Activated CD4-positive, CD25-positive, alpha-beta regulatory T cell (primary cell): Measurements from ENCODE around the gene RCAN3.
"Not testable (repeated sequence)": the region's sequence is repeated elsewhere in the genome, so short reads cannot be mapped to it uniquely, and the experiment has no call there.

Experiments
- DNase-seq, 4 experiments: peaks; one replicate each; lab custom pipeline; 2025; lab: John Stamatoyannopoulos, UW

RCAN3 gene

DNA sequence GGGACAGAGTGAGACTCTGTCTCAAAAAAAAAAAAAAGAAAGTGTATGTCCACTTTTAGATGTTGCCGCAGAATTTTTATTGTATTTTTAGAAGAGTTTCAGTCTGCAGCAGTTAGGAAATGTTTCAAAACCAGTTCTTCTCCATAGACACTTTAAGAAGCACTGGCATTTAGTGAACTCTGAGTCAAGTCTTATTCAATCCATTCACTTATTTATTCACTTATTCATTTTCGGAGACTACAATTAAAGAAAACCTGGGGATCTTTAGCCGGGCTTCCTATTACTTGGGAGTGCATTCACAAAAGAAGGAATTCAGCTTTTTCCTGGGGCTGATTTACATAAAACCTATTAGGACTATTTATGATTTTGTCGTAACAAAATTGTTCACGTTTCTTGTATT is 12.3 kb downstream of the RCAN3 start:
- DNase-seq: no peak

DNA sequence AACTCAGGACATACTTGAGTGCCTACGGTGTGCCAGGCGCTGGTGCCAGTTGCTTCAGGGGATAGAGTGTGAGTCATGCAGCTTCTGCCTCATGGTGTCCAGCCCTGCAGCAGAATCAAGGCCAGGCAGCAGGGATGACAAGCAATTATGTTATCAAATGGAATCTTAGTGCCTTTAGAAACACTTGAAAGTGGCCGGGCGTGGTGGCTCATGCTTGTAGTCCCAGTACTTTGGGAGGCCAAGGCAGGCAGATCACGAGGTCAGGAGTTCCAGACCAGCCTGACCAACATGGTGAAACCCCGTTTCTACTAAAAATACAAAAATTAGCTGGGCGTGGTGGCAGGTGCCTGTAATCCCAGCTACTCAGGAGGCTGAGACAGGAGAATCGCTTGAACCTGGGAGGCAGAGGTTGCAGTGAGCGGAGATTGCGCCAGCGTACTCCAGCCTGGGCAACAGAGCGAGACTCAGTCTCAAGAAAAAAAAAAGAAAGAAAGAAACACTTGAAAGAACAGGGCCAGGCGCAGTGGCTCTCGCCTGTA is 13.1 kb downstream of the RCAN3 start:
- DNase-seq: not testable (repeated sequence)

DNA sequence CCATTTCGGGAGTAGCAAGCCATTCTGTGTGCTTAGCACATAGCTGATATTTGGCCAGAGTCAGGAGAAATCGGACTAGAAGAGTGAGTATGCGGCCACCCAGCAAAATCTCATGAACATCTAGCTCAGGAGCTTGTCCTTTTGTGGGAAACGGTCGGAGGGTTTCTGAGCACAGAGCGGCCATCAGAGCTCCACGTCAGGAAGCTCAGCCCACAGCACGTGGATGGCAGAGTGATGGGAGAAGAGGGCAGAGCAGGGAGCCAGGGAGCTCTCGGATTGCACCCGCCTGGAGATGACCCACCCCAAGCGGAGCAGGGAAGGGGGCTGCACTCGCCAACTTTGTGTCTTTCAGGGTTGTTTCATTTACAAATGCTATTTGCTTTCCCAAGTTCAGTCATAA is 13.9 kb downstream of the RCAN3 start:
- no peak for DNase-seq

- DNase-seq: no peak
These were observed 15.3 kb downstream of the RCAN3 start for GRCh38 chr1:24517898-24518297.

DNA sequence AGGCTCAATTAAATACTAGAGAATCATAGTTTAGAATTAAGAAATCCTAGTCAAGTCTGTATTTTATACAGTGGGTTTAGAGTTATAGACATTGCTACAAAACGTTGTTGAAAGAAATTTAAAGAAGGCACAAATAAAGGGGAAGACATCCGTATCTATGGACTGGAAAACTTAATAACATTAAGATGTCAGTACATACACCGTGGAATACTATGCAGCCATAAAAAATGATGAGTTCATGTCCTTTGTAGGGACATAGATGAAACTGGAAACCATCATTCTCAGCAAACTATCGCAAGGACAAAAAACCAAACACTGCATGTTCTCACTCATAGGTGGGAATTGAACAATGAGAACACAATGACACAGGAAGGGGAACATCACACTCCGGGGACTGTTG is 17.6 kb downstream of the RCAN3 start:
- not testable (repeated sequence) for DNase-seq

GRCh38 chr1:24525606-24526005 is 23.0 kb downstream of the RCAN3 start:
- no peak for DNase-seq

DNA sequence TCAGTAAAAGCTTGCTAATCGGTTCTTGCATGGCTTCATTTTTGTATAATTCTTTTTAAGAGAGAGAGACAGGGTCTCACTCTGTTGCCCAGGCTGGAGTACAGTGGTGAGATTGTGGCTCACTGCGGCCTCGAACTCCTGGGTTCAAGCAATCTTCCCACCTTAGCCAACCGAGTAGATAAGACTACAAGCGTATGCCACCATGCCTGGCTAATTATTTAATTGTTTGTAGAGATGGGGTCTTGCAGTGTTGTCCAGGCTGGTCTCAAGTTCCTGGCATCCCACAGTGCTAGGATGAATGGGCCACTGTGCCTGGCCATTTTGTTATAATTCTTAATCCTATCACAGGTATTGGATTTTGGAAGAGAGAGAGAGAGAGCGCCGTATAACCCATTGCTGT is 23.4 kb downstream of the RCAN3 start:
- no peak for DNase-seq

GRCh38 chr1:24526940-24527542 is 24.4 kb downstream of the RCAN3 start:
- no peak for DNase-seq

- no peak for DNase-seq
These were observed 26.1 kb downstream of the RCAN3 start for GRCh38 chr1:24528744-24529143.

- not testable (repeated sequence) for DNase-seq
These were observed 26.7 kb downstream of the RCAN3 start for GRCh38 chr1:24529292-24529691.

GRCh38 chr1:24535021-24535424 is 32.4 kb downstream of the RCAN3 start:
- DNase-seq: peak; percentile 22 to 45 (median 40)

- DNase-seq: no peak
These were observed 33.1 kb downstream of the RCAN3 start for GRCh38 chr1:24535778-24536177.

DNA sequence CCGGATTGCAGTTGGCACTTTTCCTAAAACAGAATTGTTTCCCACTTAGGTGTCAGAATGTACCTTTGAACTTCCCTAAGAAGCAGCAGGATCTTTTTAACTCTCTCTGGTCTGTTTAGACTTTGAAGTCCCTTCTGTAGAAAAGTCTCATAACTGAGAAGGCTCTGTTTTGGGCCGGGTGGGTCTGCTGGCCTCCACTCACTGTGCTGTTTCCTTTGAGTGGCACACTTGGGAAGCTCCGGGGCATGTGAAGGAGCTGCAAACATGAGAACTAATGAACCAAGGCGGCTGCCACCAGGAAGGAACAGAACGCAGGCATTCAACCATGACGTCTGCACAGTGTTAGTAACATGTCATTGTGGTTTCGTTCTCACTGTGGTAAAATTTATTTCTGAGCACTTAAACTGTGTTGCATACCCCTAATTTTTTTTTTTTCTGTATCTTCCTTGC is 33.8 kb downstream of the RCAN3 start:
- peak in 3 of 4 experiments; percentile 23 to 32 (median 24) for DNase-seq

DNA sequence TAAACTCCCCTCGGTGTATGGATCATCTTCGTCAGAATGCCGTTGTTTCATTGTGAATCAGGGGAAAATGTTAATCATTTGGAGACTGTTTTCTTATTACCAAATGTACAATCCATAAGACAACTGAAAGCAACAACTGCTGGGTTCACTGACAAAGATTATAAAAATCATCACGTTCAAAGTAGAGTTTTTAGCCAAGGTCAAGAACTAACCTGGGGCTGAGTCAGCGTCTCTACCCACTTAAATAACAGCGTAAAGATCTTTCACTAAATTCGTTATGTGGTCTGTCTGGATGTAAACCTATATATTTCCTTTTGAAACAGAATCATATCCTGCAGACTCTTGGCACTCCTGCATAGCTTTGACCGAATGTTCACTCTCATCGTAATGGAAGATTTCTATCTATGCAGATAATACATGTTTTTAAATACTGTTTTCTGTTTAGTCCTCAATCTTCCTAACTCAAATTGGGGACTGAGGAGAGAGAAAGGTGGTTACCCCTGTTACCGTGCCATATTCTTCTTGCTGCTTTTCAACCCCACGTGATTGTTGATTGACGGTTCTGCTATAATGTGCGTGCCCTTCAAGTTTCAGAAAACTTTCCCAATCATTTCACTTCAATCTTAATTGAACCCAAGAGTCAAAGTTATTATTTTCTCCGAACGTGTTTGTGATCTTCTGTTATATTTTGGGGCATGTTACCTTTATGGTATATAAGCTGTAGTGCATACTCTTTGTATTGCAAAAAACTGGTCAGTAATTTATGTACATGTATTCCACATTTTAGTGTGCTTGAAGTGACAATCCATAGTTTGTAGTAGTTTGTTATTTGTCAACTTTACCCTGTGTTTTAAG is 37.6 kb downstream of the RCAN3 start:
- DNase-seq: no peak

DNA sequence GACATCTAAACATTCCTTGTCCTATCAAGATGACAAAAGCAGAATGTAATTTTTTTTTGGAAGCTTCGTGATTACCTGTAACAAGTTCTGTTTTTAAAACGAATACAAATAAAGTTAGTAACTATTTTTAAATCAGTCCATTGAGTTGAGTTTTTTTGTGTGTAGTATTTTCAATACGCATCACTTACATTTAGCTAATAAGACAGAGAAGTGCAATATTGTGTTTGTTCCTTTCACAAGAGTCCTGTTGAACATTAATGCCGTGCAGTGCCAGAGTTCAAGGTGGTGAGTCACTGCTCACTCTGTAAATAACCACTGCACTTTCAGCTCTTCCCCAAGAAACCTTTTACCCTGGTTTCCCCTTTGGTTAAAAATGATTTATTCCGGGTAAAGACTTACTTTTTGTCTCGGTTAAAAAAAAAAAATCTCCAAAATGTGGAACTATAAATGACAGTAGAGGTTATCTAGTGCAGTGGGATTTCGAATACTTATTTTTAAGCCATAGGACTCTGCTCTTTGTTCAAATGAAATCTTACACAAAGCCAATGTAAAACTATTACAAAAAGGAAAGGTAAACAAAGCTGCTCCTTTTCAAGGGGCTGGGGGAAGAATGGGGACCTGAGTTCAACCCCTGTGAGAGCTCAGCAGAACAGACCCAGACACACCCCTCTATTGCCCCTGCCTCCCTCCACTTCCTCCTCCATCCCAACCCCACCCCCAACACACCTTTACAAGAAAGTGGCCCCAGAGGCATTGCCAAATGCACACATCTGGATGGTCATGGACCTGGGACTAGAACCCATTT is 38.5 kb downstream of the RCAN3 start:
- peak in 1 of 4 experiments; percentile 22 for DNase-seq

GRCh38 chr1:24541711-24542346 is 39.2 kb downstream of the RCAN3 start:
- no peak for DNase-seq

GRCh38 chr1:24544239-24544638 is 41.6 kb downstream of the RCAN3 start:
- no peak for DNase-seq

DNA sequence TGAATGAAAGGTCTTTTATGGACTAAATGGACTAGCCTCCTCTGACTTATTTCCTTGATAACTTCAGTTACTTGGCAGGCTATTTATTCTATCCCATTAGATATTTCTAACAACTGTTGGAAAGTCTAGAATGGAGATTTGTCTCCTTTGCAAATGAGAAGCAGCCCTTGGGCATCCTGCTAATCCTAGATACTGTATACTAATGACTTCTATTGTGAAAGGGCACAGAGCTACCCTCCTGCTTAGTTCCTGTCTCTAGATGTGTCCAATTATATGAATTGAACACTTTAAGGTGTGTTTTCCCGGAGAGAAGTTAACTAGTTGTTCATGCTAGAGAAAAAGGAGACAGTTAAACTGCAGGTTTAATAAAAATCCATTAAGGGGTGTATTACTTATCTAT is 43.0 kb downstream of the RCAN3 start:
- DNase-seq: no peak

- no peak for DNase-seq
These were observed 44.6 kb downstream of the RCAN3 start for GRCh38 chr1:24547195-24547594.

GRCh38 chr1:24548070-24548469 is 45.4 kb downstream of the RCAN3 start:
- DNase-seq: no peak

DNA sequence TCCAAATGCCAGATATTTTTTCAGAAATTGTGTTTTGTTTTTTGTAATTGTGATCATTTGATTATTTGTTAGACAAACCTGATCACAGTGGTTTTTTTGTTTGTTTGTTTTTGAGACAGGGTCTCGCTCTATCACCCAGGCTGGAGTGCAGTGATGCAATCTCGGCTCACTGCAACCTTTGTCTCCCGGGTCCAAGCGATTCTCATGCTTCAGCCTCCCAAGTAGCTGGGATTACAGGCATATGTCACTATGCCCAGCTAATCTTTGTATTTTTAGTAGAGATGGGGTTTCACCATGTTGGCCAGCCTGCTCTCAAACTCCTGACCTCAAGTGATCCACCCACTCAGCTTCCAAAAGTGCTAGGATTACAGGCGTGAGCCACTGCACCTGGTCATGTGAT is 46.6 kb downstream of the RCAN3 start:
- not testable (repeated sequence) for DNase-seq
